Activated B cell treated with CpG ODN at 0.5 μM for 24 hours (primary cell): ENCODE data around the gene ERBB4. TPM values are rescaled to one million over a fixed set of nuclear protein-coding genes. Genes with fewer than 3 reads are reported as not detected.

Experiments
- ATAC-seq: fragments of 200-7000 bp; cut with Tn5 transposase; one replicate; pipeline ENCODE4 v1.10.0; 2021; ENCODE audit warnings: low read depth, mild to moderate bottlenecking, moderate library complexity
- CTCF ChIA-PET: fragments of 350-600 bp; sonication (Branson Sonifier 250); formaldehyde crosslinking; loops from one replicate; lab custom pipeline; 2021; ENCODE audit warnings: antibody characterized with exemption; lab: Charles Lee
- POLR2A ChIA-PET: fragments of 350-600 bp; sonication (Branson Sonifier 250); formaldehyde crosslinking; loops from one replicate; lab custom pipeline; 2021; ENCODE audit warnings: antibody characterized with exemption; lab: Charles Lee
- DNase-seq: peaks from one replicate; pipeline ENCODE4 v3.0.0; 2022
- H3K27ac Mint-ChIP-seq: one replicate; pipeline ENCODE4 v1.8.0; 2020; ENCODE audit warnings: mixed read lengths
- H3K27me3 Mint-ChIP-seq: one replicate; pipeline ENCODE4 v1.8.0; 2021; ENCODE audit warnings: mixed read lengths
- H3K36me3 Mint-ChIP-seq: one replicate; pipeline ENCODE4 v1.8.0; 2021; ENCODE audit warnings: low read depth, mixed read lengths
- H3K4me1 Mint-ChIP-seq: one replicate; pipeline ENCODE4 v1.8.0; 2021; ENCODE audit warnings: mixed read lengths
- H3K4me3 Mint-ChIP-seq: one replicate; pipeline ENCODE4 v1.8.0; 2020; ENCODE audit warnings: mild to moderate bottlenecking, mixed read lengths
- H3K9me3 Mint-ChIP-seq: one replicate; pipeline ENCODE4 v1.8.0; 2020; ENCODE audit warnings: mixed read lengths
- CTCF ChIP-seq: fragments of 200-600 bp; IDR thresholded peaks from one replicate; pipeline ENCODE4 v1.8.0; 2022; ENCODE audit warnings: antibody characterized with exemption, mild to moderate bottlenecking
- intact Hi-C: fragments of 100-400 bp; cut with micrococcal nuclease; formaldehyde crosslinking; loops from one replicate; pipeline ENCODE4 v1.15.1; 2024
- total RNA-seq: library from RNA; stranded (reverse); gene quantifications from 2 replicates; pipeline ENCODE4 v1.2.3, GENCODE V29; 2022

ERBB4 gene
- total RNA-seq, 1 donor from 2014 or later = not detected

GRCh38 chr2:212227755-212228154 lies 310.8 kb downstream of the ERBB4 start:
- ChIA-PET CTCF (no interaction called here), POLR2A (no interaction called here)
- no peaks in the 10 kb centered on the region for H3K9me3 Mint-ChIP-seq
- DNase-seq (no peak), ATAC-seq (no peak)
- intact Hi-C loops = no loop called here
- no peak overlapping the region for H3K27ac Mint-ChIP-seq
- no peaks in the 10 kb centered on the region for H3K27me3 Mint-ChIP-seq
- H3K36me3 Mint-ChIP-seq = no peaks in the 10 kb centered on the region
- no peak overlapping the region for H3K4me3 Mint-ChIP-seq
- no peaks in the 10 kb centered on the region for H3K4me1 Mint-ChIP-seq
- no peak for TF ChIP-seq CTCF

GRCh38 chr2:212226114-212226513 lies 312.5 kb downstream of the ERBB4 start:
- no peaks in the 10 kb centered on the region for H3K9me3 Mint-ChIP-seq
- DNase-seq (no peak), ATAC-seq (no peak)
- ChIA-PET CTCF (no interaction called here), POLR2A (no interaction called here)
- no peaks in the 10 kb centered on the region for H3K36me3 Mint-ChIP-seq
- no peak overlapping the region for H3K4me3 Mint-ChIP-seq
- intact Hi-C loops = no loop called here
- no peaks in the 10 kb centered on the region for H3K27me3 Mint-ChIP-seq
- H3K27ac Mint-ChIP-seq = no peak overlapping the region
- TF ChIP-seq CTCF = no peak
- H3K4me1 Mint-ChIP-seq = no peaks in the 10 kb centered on the region

- no peaks in the 10 kb centered on the region for H3K9me3 Mint-ChIP-seq
- intact Hi-C loops = no loop called here
- H3K36me3 Mint-ChIP-seq = no peaks in the 10 kb centered on the region
- H3K4me1 Mint-ChIP-seq = no peaks in the 10 kb centered on the region
- CTCF ChIA-PET = no interaction called here
- no peak for TF ChIP-seq CTCF
- no peak for ATAC-seq
- H3K27me3 Mint-ChIP-seq = no peaks in the 10 kb centered on the region
- DNase-seq = no peak
- H3K27ac Mint-ChIP-seq = no peak overlapping the region
- POLR2A ChIA-PET = no interaction called here
- H3K4me3 Mint-ChIP-seq = no peak overlapping the region
Measured at GRCh38 chr2:212223696-212224095, 314.9 kb downstream of the ERBB4 start.

- ChIA-PET POLR2A (no interaction called here), CTCF (no interaction called here)
- no peak overlapping the region for H3K4me3 Mint-ChIP-seq
- no peak overlapping the region for H3K27ac Mint-ChIP-seq
- DNase-seq (no peak), ATAC-seq (no peak)
- no peaks in the 10 kb centered on the region for H3K4me1 Mint-ChIP-seq
- no peaks in the 10 kb centered on the region for H3K27me3 Mint-ChIP-seq
- intact Hi-C loops = no loop called here
- H3K9me3 Mint-ChIP-seq = no peaks in the 10 kb centered on the region
- no peaks in the 10 kb centered on the region for H3K36me3 Mint-ChIP-seq
- TF ChIP-seq CTCF = no peak
Measured at GRCh38 chr2:212213191-212213590, 325.4 kb downstream of the ERBB4 start.

- no peak for ATAC-seq
- CTCF ChIA-PET = no interaction called here
- DNase-seq = no peak
- Mint-ChIP-seq H3K4me3 (no peak overlapping the region), H3K27me3 (no peaks in the 10 kb centered on the region), H3K27ac (no peak overlapping the region), H3K4me1 (no peaks in the 10 kb centered on the region), H3K9me3 (no peaks in the 10 kb centered on the region), H3K36me3 (no peaks in the 10 kb centered on the region)
- POLR2A ChIA-PET = no interaction called here
- no peak for TF ChIP-seq CTCF
- intact Hi-C loops = no loop called here
Measured at GRCh38 chr2:212208467-212208866, 330.1 kb downstream of the ERBB4 start.
